Ovary (tissue), 9 donors: ENCODE results near the gene ATP5PB. TPM values are rescaled to one million over a fixed set of nuclear protein-coding genes. Genes with fewer than 3 reads are reported as not detected.

ENCODE experiments used
- DNase-seq, 5 donors: peaks; one replicate each; pipeline ENCODE4 v3.0.0-alpha.2; 2019 to 2020
- H3K27ac ChIP-seq, 2 donors: fragments of 200-600 bp; one replicate each; pipeline versions ENCODE4 v1.5.1 to v1.8.0; 2019 to 2022
- H3K27me3 ChIP-seq: fragments of 200-600 bp; one replicate; pipeline ENCODE4 v1.8.0; 2022
- H3K36me3 ChIP-seq: fragments of 200-600 bp; sonication (generic); one replicate; pipeline ENCODE4 v1.5.1; 2019
- H3K4me1 ChIP-seq: one replicate; pipeline ENCODE4 v1.8.1; 2013; ENCODE audit warnings: mild to moderate bottlenecking, moderate library complexity; ENCODE audit not compliant: insufficient read depth
- H3K4me3 ChIP-seq: fragments of 200-600 bp; sonication (generic); one replicate; pipeline ENCODE4 v1.5.1; 2017
- H3K9me3 ChIP-seq, 2 donors: fragments of 200-600 bp in 1 of 2; sonication (generic) in 1 of 2; one replicate each; pipeline versions ENCODE4 v1.5.1 to v1.8.1; 2013 to 2019; ENCODE audit warnings: mild to moderate bottlenecking in 1 of 2, moderate library complexity in 1 of 2
- EP300 ChIP-seq: sonication (generic); formaldehyde crosslinking; IDR thresholded peaks from one replicate; pipeline ENCODE4 v1.6.1; 2017; ENCODE audit warnings: antibody characterized with exemption
- POLR2A ChIP-seq: fragments of 450-650 bp; IDR thresholded peaks from one replicate; pipeline ENCODE4 v1.6.1; 2017; ENCODE audit warnings: antibody characterized with exemption, mild to moderate bottlenecking, moderate library complexity
- WGBS, 3 donors: extraction: QIAGEN DNeasy Blood & Tissue Kit in 1 of 3; methylation state at CpG; one replicate each; pipeline versions ENCODE4 v1.1.5 to v1.1.7; 2013 to 2017; 5-methylcytosine and 5-hydroxymethylcytosine counted together
- intact Hi-C, 4 donors: fragments of 100-400 bp; cut with DNase I; formaldehyde crosslinking; loops; one replicate each; pipeline versions ENCODE4 v1.11.0 to v1.15.1; 2022 to 2023
- polyA plus RNA-seq, 2 donors: library from polyadenylated mRNA; stranded (reverse); fragments of 200-250 nt in 1 of 2; fragments of 350-450 nt in 1 of 2; fragmentation: Illumina TruSeq in 1 of 2; extraction: RNeasy Lipid Tissue Mini Kit (QIAGEN cat#74804) in 1 of 2; gene quantifications; one replicate each; pipeline ENCODE4 v1.2.3, GENCODE V29; 2013 to 2014
- total RNA-seq, 7 donors: library from RNA; depleted of rRNA in 2 of 7; stranded (reverse); fragments of >200 nt in 2 of 7; fragmentation: NEBNext Ultra II Directional in 3 of 7; extraction: Animal tissue kit (Norgen Biotek cat#: 25700) in 3 of 7; gene quantifications; one replicate each; pipeline versions ENCODE4 v1.1.0 to v1.2.4, GENCODE V29; 2016 to 2023
- TF ChIP-seq, protein P1 (sequence below), 3 donors: fragments of 450-650 bp in 2 of 3; fragments of 200-600 bp in 1 of 3; IDR thresholded peaks; one replicate each; pipeline versions ENCODE4 v1.5.1 to v1.8.0; 2016 to 2022; ENCODE audit warnings: antibody characterized with exemption in 3 of 3, mild to moderate bottlenecking in 1 of 3
- donor health status: DM: no; HTN: no; CAD: no; lungs with moderate emphysema.
- donor health status: DM: no; HTN: no; CAD: no.
- donor health status: Bipolar disorder and iron deficiency.
- donor health status: DM: yes; HTN: yes; CAD: no.
- donor health status: DM: no; HTN: no; CAD: no.
- donor health status: DM: yes; HTN: yes; CAD: no.

Gene ATP5PB
- total and polyA plus RNA-seq, 9 donors: 125 to 277 (median 142) TPM

- 87 to 92% (median 92%) methylated on average over 3 of the region's 3 CpGs for WGBS, 3 donors
- intact Hi-C loops: no loop called here
- H3K36me3 ChIP-seq: no peaks in the 10 kb centered on the region
These were observed 33.8 kb upstream of the ATP5PB start for GRCh38 chr1:111415461-111415860.

GRCh38 chr1:111417755-111418154 is 31.5 kb upstream of the ATP5PB start:
- Histone ChIP-seq H3K4me1 (peaks cover 13% of the 10 kb centered on the region), H3K27me3 (no peaks in the 10 kb centered on the region), H3K36me3 (no peaks in the 10 kb centered on the region), H3K4me3 (no peak overlapping the region), H3K27ac (peak overlapping the region in 1 of 2 donors; percentile 33), H3K9me3 (no peaks in the 10 kb centered on the region)
- intact Hi-C loops: no loop called here
- no peak for TF ChIP-seq POLR2A
- TF ChIP-seq EP300: no peak
- TF ChIP-seq, protein P1, sequence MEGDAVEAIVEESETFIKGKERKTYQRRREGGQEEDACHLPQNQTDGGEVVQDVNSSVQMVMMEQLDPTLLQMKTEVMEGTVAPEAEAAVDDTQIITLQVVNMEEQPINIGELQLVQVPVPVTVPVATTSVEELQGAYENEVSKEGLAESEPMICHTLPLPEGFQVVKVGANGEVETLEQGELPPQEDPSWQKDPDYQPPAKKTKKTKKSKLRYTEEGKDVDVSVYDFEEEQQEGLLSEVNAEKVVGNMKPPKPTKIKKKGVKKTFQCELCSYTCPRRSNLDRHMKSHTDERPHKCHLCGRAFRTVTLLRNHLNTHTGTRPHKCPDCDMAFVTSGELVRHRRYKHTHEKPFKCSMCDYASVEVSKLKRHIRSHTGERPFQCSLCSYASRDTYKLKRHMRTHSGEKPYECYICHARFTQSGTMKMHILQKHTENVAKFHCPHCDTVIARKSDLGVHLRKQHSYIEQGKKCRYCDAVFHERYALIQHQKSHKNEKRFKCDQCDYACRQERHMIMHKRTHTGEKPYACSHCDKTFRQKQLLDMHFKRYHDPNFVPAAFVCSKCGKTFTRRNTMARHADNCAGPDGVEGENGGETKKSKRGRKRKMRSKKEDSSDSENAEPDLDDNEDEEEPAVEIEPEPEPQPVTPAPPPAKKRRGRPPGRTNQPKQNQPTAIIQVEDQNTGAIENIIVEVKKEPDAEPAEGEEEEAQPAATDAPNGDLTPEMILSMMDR (IDR thresholded peaks at IDR 0.05): no peak
- 63 to 78% (median 72%) methylated on average over 1 of the region's 1 CpG for WGBS, 3 donors
- no peak for DNase-seq

More at GRCh38 chr1:111415461-111415860, 33.8 kb upstream of the ATP5PB start:
- no peak overlapping the region for H3K27ac ChIP-seq
- H3K4me1 ChIP-seq: peaks cover 13% of the 10 kb centered on the region
- no peak overlapping the region for H3K4me3 ChIP-seq
- no peaks in the 10 kb centered on the region for H3K9me3 ChIP-seq
- DNase-seq: no peak
- no peaks in the 10 kb centered on the region for H3K27me3 ChIP-seq
- TF ChIP-seq EP300 (no peak), POLR2A (no peak)
- TF ChIP-seq, protein P1 (IDR thresholded peaks at IDR 0.05): no peak

GRCh38 chr1:111419037-111419436 is 30.2 kb upstream of the ATP5PB start:
- H3K4me1 ChIP-seq: peaks cover 13% of the 10 kb centered on the region
- no peaks in the 10 kb centered on the region for H3K36me3 ChIP-seq
- 93 to 100% (median 97%) methylated on average over 1 of the region's 1 CpG for WGBS, 3 donors
- TF ChIP-seq POLR2A (no peak), EP300 (no peak)
- TF ChIP-seq, protein P1 (IDR thresholded peaks at IDR 0.05): no peak
- H3K9me3 ChIP-seq: no peaks in the 10 kb centered on the region
- H3K27me3 ChIP-seq: no peaks in the 10 kb centered on the region
- no peak overlapping the region for H3K27ac ChIP-seq
- intact Hi-C loops: no loop called here
- H3K4me3 ChIP-seq: no peak overlapping the region
- no peak for DNase-seq

DNA sequence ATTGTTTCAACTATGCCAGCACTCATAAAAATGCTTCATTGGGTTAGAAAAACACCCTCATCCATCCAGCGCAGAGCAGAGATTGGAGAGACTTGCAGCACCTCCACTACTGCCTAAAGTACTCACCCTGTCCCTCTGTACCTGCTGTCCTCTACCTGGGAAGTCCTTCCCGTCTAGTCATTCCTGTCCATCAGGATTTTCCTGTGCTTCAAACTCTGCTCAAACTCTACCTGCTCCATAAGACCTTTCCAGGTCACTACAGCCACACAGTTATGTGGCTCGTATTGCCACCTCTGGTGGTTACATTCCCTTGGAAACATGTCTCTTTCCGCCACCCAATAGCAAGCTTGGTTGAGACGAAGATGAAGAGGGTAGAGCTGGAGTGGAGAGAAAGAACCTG is 28.9 kb upstream of the ATP5PB start:
- TF ChIP-seq, protein P1 (IDR thresholded peaks at IDR 0.05): no peak
- TF ChIP-seq POLR2A: no peak
- TF ChIP-seq EP300: no peak
- H3K9me3 ChIP-seq: no peaks in the 10 kb centered on the region
- intact Hi-C loops: no loop called here
- no peaks in the 10 kb centered on the region for H3K36me3 ChIP-seq
- no peak for DNase-seq
- no peak overlapping the region for H3K27ac ChIP-seq
- H3K4me1 ChIP-seq: peaks cover 8% of the 10 kb centered on the region
- H3K27me3 ChIP-seq: no peaks in the 10 kb centered on the region
- WGBS, 3 donors: 79 to 82% (median 80%) methylated on average over 5 of the region's 5 CpGs
- no peak overlapping the region for H3K4me3 ChIP-seq
